GM12878 (cell line): ENCODE data around the gene PRKRIP1. TPM values are rescaled to one million over a fixed set of nuclear protein-coding genes. Genes with fewer than 3 reads are reported as not detected.
A peak's percentile ranks its signal among the peaks of the same experiment; 100 is the strongest.

ENCODE experiments used
- CREB1 ChIP-seq: IDR thresholded peaks from 2 replicates; pipeline ENCODE4 v1.6.1; 2012; ENCODE audit warnings: low read depth, mild to moderate bottlenecking, inconsistent platforms
- IKZF2 ChIP-seq, 2 experiments: fragments of 450-650 bp; IDR thresholded peaks; 2 replicates each; pipeline ENCODE4 v1.6.1; 2017; ENCODE audit warnings: mild to moderate bottlenecking in 2 of 2, moderate library complexity in 2 of 2
- MEF2A ChIP-seq: IDR thresholded peaks from 2 replicates; pipeline ENCODE4 v1.6.1; 2011; ENCODE audit warnings: low read depth, mild to moderate bottlenecking, low read length, moderate library complexity; ENCODE audit not compliant: insufficient read depth
- PML ChIP-seq: IDR thresholded peaks from 2 replicates; pipeline ENCODE4 v1.6.1; 2012; ENCODE audit warnings: low read length, inconsistent platforms
- POLR2AphosphoS2 ChIP-seq: IDR thresholded peaks from 2 replicates; pipeline ENCODE4 v1.6.1; 2011; ENCODE audit warnings: low read depth, mild to moderate bottlenecking, low read length, improper control_type of control experiment, moderate library complexity
- RUNX3 ChIP-seq: IDR thresholded peaks from 2 replicates; pipeline ENCODE4 v1.6.1; 2012; ENCODE audit warnings: low read length, inconsistent platforms
- SPI1 ChIP-seq: IDR thresholded peaks from 2 replicates; pipeline ENCODE4 v1.6.1; 2011; ENCODE audit warnings: low read depth, mild to moderate bottlenecking, low read length, moderate library complexity, borderline replicate concordance; ENCODE audit not compliant: insufficient read depth
- SRF ChIP-seq, 2 experiments: IDR thresholded peaks; 2 replicates each; pipeline ENCODE4 v1.6.1; 2011; ENCODE audit warnings: low read depth in 2 of 2, low read length in 2 of 2, mild to moderate bottlenecking in 1 of 2, moderate library complexity in 1 of 2
- YY1 ChIP-seq: IDR thresholded peaks from 2 replicates; pipeline ENCODE4 v1.6.1; 2011; ENCODE audit warnings: low read depth, mild to moderate bottlenecking, low read length
- ZBED1 ChIP-seq: IDR thresholded peaks from 2 replicates; pipeline ENCODE4 v1.6.1; 2016; ENCODE audit warnings: borderline replicate concordance
- ZNF207 ChIP-seq: fragments of 450-650 bp; IDR thresholded peaks from 2 replicates; pipeline ENCODE4 v1.6.1; 2014; ENCODE audit warnings: antibody characterized with exemption, mild to moderate bottlenecking, borderline replicate concordance
- polyA plus RNA-seq, 11 experiments: library from polyadenylated mRNA; depleted of rRNA in 4 of 11; unstranded in 6 of 11; stranded (reverse) in 5 of 11; fragments of >200 nt; fragmentation: Nextera tagmentation in 4 of 11; fragmentation: Illumina TruSeq in 1 of 11; extraction: Ambion mirVana in 4 of 11; extraction: Trizol in 1 of 11; gene quantifications; 1 replicate in 1 of 11; 2 replicates in 10 of 11; pipeline versions ENCODE4 v1.2.1 to v1.2.3, GENCODE V29; 2011 to 2016; ENCODE audit warnings: inconsistent platforms in 2 of 11, missing spikeins in 2 of 11, low read depth in 1 of 11
- total RNA-seq, 4 experiments: library from RNA; depleted of rRNA in 3 of 4; stranded (reverse); fragments of >200 nt in 3 of 4; fragmentation: Illumina TruSeq in 1 of 4; extraction: Trizol in 1 of 4; gene quantifications; 2 replicates each; pipeline versions ENCODE4 v1.2.1 to v1.2.3, GENCODE V29; 2013 to 2021
- TF ChIP-seq, protein P1 (sequence below), 3 experiments: IDR thresholded peaks in 2 of 3; conservative IDR thresholded peaks in 1 of 3; 2 replicates each; pipeline ENCODE4 v1.5.1; 2011; ENCODE audit warnings: low read depth in 3 of 3, low read length in 3 of 3, mild to moderate bottlenecking in 3 of 3, control low read depth in 2 of 3, moderate library complexity in 2 of 3, inconsistent platforms in 1 of 3, mixed read lengths in 1 of 3; ENCODE audit not compliant: control insufficient read depth in 2 of 3, insufficient read depth in 1 of 3; ENCODE audit errors: extremely low read depth in 1 of 3
- TF ChIP-seq, protein P2 (sequence below): fragments of 450-650 bp; IDR thresholded peaks from 2 replicates; pipeline ENCODE4 v1.6.1; 2016; ENCODE audit warnings: mild to moderate bottlenecking
- TF ChIP-seq, protein P3 (sequence below): fragments of 450-650 bp; IDR thresholded peaks from 2 replicates; pipeline ENCODE4 v1.6.1; 2016; ENCODE audit warnings: mild to moderate bottlenecking
- TF ChIP-seq, protein P4 (sequence below): fragments of 450-650 bp; IDR thresholded peaks from 2 replicates; pipeline ENCODE4 v1.6.1; 2018; ENCODE audit warnings: mild to moderate bottlenecking, low read depth, moderate library complexity; ENCODE audit not compliant: partially characterized antibody
- TF ChIP-seq, protein P5 (sequence below): IDR thresholded peaks from 2 replicates; pipeline ENCODE4 v1.6.1; 2012; ENCODE audit warnings: low read depth, low read length, improper control_type of control experiment

Gene PRKRIP1
- total and polyA plus RNA-seq, 10 of the 15 experiments (the other 5 are each of a cell fraction or from before 2014, with no cell fraction given) = 17.0 to 38.4 (median 25.5) TPM

DNA sequence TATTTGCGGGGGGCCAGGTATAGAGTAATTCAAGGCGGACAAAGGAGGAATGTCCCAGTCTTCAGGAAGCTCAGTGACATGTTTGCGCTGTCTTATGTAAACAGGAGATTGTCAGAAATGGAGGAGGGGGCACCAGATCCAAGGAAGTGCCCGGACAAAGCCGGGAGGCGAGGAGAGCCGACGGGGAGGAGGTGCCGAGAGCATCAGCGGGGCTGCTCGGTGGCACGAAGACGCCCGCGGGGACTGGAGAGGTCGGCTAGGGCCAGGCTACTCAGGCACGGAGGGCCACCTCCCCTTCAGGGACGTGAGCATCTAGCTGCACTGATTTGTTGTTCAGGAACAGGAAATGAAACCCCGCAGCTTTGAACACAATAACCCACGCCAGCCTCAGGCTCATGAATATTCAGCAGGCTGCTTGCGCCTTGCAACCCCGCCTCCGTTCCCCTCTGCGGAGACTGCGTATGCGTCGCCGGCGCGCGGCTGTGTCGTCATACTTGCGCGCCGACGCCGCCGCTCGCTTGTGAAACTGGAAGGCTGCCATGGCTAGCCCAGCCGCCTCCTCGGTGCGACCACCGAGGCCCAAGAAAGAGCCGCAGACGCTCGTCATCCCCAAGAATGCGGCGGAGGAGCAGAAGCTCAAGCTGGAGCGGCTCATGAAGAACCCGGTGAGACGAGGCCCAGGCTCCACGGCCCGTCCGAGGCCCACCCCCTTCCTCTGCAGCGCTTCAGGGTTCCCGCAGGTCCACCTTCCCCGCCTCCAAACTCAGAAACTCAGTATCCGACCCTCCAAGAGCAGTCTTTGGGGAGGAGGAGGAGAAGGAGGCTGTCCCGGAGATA is at the start of gene PRKRIP1 (continued):
- TF ChIP-seq, protein P1, sequence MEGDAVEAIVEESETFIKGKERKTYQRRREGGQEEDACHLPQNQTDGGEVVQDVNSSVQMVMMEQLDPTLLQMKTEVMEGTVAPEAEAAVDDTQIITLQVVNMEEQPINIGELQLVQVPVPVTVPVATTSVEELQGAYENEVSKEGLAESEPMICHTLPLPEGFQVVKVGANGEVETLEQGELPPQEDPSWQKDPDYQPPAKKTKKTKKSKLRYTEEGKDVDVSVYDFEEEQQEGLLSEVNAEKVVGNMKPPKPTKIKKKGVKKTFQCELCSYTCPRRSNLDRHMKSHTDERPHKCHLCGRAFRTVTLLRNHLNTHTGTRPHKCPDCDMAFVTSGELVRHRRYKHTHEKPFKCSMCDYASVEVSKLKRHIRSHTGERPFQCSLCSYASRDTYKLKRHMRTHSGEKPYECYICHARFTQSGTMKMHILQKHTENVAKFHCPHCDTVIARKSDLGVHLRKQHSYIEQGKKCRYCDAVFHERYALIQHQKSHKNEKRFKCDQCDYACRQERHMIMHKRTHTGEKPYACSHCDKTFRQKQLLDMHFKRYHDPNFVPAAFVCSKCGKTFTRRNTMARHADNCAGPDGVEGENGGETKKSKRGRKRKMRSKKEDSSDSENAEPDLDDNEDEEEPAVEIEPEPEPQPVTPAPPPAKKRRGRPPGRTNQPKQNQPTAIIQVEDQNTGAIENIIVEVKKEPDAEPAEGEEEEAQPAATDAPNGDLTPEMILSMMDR (IDR thresholded peaks at IDR 0.05 in 2 of 3, conservative IDR thresholded peaks at IDR 0.05 in 1 of 3; ENCODE audit: control insufficient read depth in 2 of 3, extremely low read depth in 1 of 3, insufficient read depth in 1 of 3, low read depth in 3 of 3, low read length in 3 of 3) = no peak
- TF ChIP-seq, protein P2, sequence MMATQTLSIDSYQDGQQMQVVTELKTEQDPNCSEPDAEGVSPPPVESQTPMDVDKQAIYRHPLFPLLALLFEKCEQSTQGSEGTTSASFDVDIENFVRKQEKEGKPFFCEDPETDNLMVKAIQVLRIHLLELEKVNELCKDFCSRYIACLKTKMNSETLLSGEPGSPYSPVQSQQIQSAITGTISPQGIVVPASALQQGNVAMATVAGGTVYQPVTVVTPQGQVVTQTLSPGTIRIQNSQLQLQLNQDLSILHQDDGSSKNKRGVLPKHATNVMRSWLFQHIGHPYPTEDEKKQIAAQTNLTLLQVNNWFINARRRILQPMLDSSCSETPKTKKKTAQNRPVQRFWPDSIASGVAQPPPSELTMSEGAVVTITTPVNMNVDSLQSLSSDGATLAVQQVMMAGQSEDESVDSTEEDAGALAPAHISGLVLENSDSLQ = 0 out of 2 replicates have a peak, but pooled peaks have one; percentile 5
- TF ChIP-seq IKZF2 (IDR thresholded peaks at IDR 0.05) = peak; percentile 22 to 50; a peak in 2 of 4 replicates
- TF ChIP-seq, protein P3, sequence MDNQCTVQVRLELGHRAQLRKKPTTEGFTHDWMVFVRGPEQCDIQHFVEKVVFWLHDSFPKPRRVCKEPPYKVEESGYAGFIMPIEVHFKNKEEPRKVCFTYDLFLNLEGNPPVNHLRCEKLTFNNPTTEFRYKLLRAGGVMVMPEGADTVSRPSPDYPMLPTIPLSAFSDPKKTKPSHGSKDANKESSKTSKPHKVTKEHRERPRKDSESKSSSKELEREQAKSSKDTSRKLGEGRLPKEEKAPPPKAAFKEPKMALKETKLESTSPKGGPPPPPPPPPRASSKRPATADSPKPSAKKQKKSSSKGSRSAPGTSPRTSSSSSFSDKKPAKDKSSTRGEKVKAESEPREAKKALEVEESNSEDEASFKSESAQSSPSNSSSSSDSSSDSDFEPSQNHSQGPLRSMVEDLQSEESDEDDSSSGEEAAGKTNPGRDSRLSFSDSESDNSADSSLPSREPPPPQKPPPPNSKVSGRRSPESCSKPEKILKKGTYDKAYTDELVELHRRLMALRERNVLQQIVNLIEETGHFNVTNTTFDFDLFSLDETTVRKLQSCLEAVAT = 0 out of 2 replicates have a peak, but pooled peaks have one; percentile 25
- TF ChIP-seq ZNF207 = no peak; the same call in 1 of the 2 replicates
- TF ChIP-seq RUNX3 = peak; percentile 76
- TF ChIP-seq, protein P4, sequence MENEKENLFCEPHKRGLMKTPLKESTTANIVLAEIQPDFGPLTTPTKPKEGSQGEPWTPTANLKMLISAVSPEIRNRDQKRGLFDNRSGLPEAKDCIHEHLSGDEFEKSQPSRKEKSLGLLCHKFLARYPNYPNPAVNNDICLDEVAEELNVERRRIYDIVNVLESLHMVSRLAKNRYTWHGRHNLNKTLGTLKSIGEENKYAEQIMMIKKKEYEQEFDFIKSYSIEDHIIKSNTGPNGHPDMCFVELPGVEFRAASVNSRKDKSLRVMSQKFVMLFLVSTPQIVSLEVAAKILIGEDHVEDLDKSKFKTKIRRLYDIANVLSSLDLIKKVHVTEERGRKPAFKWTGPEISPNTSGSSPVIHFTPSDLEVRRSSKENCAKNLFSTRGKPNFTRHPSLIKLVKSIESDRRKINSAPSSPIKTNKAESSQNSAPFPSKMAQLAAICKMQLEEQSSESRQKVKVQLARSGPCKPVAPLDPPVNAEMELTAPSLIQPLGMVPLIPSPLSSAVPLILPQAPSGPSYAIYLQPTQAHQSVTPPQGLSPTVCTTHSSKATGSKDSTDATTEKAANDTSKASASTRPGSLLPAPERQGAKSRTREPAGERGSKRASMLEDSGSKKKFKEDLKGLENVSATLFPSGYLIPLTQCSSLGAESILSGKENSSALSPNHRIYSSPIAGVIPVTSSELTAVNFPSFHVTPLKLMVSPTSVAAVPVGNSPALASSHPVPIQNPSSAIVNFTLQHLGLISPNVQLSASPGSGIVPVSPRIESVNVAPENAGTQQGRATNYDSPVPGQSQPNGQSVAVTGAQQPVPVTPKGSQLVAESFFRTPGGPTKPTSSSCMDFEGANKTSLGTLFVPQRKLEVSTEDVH = peak; percentile 75
- peak; percentile 95 for TF ChIP-seq SPI1
- TF ChIP-seq YY1 = peak; percentile 89
- 0 out of 2 replicates have a peak, but pooled peaks have one; percentile 28 for TF ChIP-seq MEF2A
- TF ChIP-seq POLR2AphosphoS2 = peak; percentile 99
- TF ChIP-seq PML = peak; percentile 94
- TF ChIP-seq ZBED1 = peak; percentile 47; the same call in 1 of the 2 replicates
- TF ChIP-seq, protein P5, sequence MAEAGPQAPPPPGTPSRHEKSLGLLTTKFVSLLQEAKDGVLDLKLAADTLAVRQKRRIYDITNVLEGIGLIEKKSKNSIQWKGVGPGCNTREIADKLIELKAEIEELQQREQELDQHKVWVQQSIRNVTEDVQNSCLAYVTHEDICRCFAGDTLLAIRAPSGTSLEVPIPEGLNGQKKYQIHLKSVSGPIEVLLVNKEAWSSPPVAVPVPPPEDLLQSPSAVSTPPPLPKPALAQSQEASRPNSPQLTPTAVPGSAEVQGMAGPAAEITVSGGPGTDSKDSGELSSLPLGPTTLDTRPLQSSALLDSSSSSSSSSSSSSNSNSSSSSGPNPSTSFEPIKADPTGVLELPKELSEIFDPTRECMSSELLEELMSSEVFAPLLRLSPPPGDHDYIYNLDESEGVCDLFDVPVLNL = 0 out of 2 replicates have a peak, but pooled peaks have one; percentile 10
- TF ChIP-seq SRF (IDR thresholded peaks at IDR 0.05; ENCODE audit: low read depth in 2 of 2, low read length in 2 of 2) = peak; percentile 60 to 91
- TF ChIP-seq CREB1 = peak; percentile 99
